Effector memory CD8-positive, alpha-beta T cell (primary cell): ENCODE data around the gene TRAPPC3L.
A peak's percentile ranks its signal among the peaks of the same experiment; 100 is the strongest.

Source experiments
- ATAC-seq: fragments of 150-1000 bp; cut with Tn5 transposase; replicated peaks from 2 replicates; pipeline ENCODE4 v1.10.0; 2021; ENCODE audit warnings: mild to moderate bottlenecking, moderate library complexity
- DNase-seq, 3 experiments: peaks; one replicate each; pipeline ENCODE4 v3.0.0; 2021
- H3K27ac Mint-ChIP-seq, 2 donors: one replicate each; pipeline ENCODE4 v1.8.0; 2022; ENCODE audit warnings: mild to moderate bottlenecking in 2 of 2, mixed read lengths in 2 of 2, moderate library complexity in 2 of 2
- H3K27me3 Mint-ChIP-seq, 2 donors: one replicate each; pipeline ENCODE4 v1.8.0; 2022; ENCODE audit warnings: mixed read lengths in 2 of 2
- H3K36me3 Mint-ChIP-seq: one replicate; pipeline ENCODE4 v1.8.0; 2022; ENCODE audit warnings: mild to moderate bottlenecking, moderate library complexity, mixed read lengths; ENCODE audit not compliant: insufficient read depth
- H3K4me1 Mint-ChIP-seq, 2 donors: one replicate each; pipeline ENCODE4 v1.8.0; 2022; ENCODE audit warnings: low read depth in 2 of 2, mixed read lengths in 2 of 2
- H3K4me3 Mint-ChIP-seq, 2 donors: one replicate each; pipeline ENCODE4 v1.8.0; 2022; ENCODE audit warnings: mild to moderate bottlenecking in 2 of 2, mixed read lengths in 2 of 2, moderate library complexity in 2 of 2
- H3K9me3 Mint-ChIP-seq, 2 donors: one replicate each; pipeline ENCODE4 v1.8.0; 2022; ENCODE audit warnings: mixed read lengths in 2 of 2
- total RNA-seq, 9 experiments: gene quantifications; one replicate each; lab custom pipeline; 2026; lab: John Stamatoyannopoulos, UW

Gene TRAPPC3L
- total RNA-seq, result 0 to 0.11 (median 0) reads per million in 9 experiments

DNA sequence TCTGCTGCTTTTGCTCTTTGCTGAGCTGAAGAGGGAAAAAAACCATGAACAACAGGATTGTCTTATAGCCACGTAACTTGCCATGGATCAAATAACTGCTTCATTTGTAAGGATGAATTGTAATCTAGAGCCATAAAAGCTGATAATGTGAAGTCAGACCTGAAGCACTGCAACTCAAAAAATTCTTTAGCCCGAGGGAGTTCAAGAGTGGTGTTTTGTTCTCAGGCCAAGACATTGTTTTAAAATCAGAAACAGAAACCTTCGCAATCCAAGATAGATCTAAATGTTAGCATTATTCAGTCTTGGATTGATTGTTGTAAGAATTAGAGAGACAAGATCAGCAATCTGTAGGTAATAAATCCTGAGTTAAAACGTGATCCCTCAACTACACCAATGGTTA lies at the start of gene TRAPPC3L:
TRAPPC3L (minus strand) TSS at position 34 of the 400 bp plus-strand sequence. CDS start 170 bp downstream, outside the sequence.
- Mint-ChIP-seq H3K9me3 (no peaks in the 10 kb centered on the region), H3K27ac (no peak within 1 kb of the TSS), H3K4me1 (no peaks in the 10 kb centered on the region), H3K36me3 (no peaks in the 10 kb centered on the region), H3K27me3 (peaks cover 31 to 48% of the 10 kb centered on the region in 2 donors), H3K4me3 (no peak within 1 kb of the TSS)
- ATAC-seq, result no peak
- DNase-seq, result no peak

DNA sequence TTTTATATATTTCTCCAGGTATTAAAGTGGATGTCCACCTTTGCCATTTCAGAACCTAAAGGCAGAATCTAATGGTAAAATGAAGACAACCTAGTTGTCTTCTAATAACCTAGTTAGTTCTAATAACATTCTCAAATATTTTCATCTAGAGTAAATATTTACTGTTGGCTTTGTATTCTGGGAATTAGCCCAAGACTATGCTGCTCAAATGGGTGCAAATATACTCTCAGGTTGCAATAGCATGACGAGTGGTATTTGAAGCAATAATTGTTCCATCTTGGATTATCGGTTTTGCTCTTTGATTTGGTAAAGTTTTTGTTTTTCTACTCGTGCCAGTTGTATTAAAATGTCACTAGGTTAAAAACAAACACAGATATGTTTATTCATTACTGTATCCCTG lies 49.8 kb upstream of the TRAPPC3L start:
- H3K4me3 Mint-ChIP-seq, result no peak overlapping the region
- DNase-seq, result no peak
- no peak overlapping the region for H3K27ac Mint-ChIP-seq
- no peaks in the 10 kb centered on the region for H3K27me3 Mint-ChIP-seq
- peaks cover 49% of the 10 kb centered on the region for H3K36me3 Mint-ChIP-seq
- no peak for ATAC-seq
- no peaks in the 10 kb centered on the region for H3K4me1 Mint-ChIP-seq
- H3K9me3 Mint-ChIP-seq, result no peaks in the 10 kb centered on the region

- H3K9me3 Mint-ChIP-seq, result no peaks in the 10 kb centered on the region
- peak overlapping the region in 1 of 2 donors; percentile 5 for H3K27ac Mint-ChIP-seq
- DNase-seq (no peak), ATAC-seq (no peak)
- peaks cover 70% of the 10 kb centered on the region for H3K36me3 Mint-ChIP-seq
- H3K4me1 Mint-ChIP-seq, result peaks cover 2 to 9% of the 10 kb centered on the region in 2 donors
- H3K27me3 Mint-ChIP-seq, result no peaks in the 10 kb centered on the region
- no peak overlapping the region for H3K4me3 Mint-ChIP-seq
Observed at GRCh38 chr6:116586738-116587137, 41.3 kb upstream of the TRAPPC3L start.

DNA sequence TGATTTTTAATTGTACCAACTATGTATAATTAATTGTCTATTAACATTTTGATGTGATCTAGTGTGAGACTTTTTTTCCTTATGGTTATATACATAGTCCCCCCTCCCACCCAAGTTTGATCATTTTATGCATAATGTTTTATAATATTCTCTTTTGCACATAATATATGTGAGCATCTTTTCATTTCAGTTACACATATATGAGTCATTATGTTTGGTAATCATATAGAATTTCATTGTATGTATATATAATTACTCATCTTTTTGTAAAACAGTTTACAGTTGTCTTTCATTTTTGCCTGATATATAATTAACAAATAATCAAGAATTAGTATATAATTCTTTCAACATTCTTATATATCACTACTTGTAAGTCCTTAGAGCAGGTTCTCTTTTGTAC lies 40.8 kb upstream of the TRAPPC3L start:
- H3K27ac Mint-ChIP-seq, result no peak overlapping the region
- H3K4me1 Mint-ChIP-seq, result peaks cover 2 to 9% of the 10 kb centered on the region in 2 donors
- H3K27me3 Mint-ChIP-seq, result no peaks in the 10 kb centered on the region
- no peak overlapping the region for H3K4me3 Mint-ChIP-seq
- no peak for ATAC-seq
- H3K9me3 Mint-ChIP-seq, result no peaks in the 10 kb centered on the region
- peaks cover 69% of the 10 kb centered on the region for H3K36me3 Mint-ChIP-seq
- no peak for DNase-seq

- Mint-ChIP-seq H3K27me3 (no peaks in the 10 kb centered on the region), H3K36me3 (peaks cover 56% of the 10 kb centered on the region), H3K9me3 (no peaks in the 10 kb centered on the region), H3K4me1 (peaks cover 16 to 26% of the 10 kb centered on the region in 2 donors), H3K4me3 (no peak overlapping the region), H3K27ac (no peak overlapping the region)
- no peak for ATAC-seq
- DNase-seq, result no peak
Observed at GRCh38 chr6:116580198-116580597, 34.7 kb upstream of the TRAPPC3L start.

DNA sequence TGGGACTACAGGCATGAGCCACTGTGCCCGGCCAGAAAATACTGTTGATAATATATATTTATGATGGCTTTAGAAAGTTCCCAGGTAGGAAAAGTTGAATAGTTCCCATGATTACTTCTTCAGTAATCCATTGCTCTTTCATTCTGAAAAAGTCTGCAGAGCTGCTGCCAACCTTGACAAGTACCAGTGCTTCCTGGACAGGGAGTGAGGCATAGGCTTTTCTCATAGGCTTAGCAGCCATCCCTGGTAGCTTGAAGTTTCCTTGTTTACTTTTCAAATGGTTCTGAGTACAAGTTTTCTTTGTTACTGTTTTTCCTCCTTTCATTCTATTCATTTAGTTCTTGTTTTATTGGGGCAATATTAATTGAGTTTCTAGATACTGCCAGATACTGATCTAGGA lies 33.7 kb upstream of the TRAPPC3L start:
- Mint-ChIP-seq H3K27me3 (no peaks in the 10 kb centered on the region), H3K4me3 (no peak overlapping the region), H3K27ac (peak overlapping the region in 1 of 2 donors; percentile 11), H3K4me1 (peaks cover 17 to 28% of the 10 kb centered on the region in 2 donors), H3K36me3 (peaks cover 48% of the 10 kb centered on the region), H3K9me3 (no peaks in the 10 kb centered on the region)
- DNase-seq (no peak), ATAC-seq (no peak)

- Mint-ChIP-seq H3K4me1 (peaks cover 20 to 36% of the 10 kb centered on the region in 2 donors), H3K27ac (no peak overlapping the region), H3K4me3 (no peak overlapping the region), H3K36me3 (peaks cover 42% of the 10 kb centered on the region), H3K9me3 (no peaks in the 10 kb centered on the region), H3K27me3 (no peaks in the 10 kb centered on the region)
- no peak for ATAC-seq
- DNase-seq, result no peak
Observed at GRCh38 chr6:116578335-116578734, 32.9 kb upstream of the TRAPPC3L start.

DNA sequence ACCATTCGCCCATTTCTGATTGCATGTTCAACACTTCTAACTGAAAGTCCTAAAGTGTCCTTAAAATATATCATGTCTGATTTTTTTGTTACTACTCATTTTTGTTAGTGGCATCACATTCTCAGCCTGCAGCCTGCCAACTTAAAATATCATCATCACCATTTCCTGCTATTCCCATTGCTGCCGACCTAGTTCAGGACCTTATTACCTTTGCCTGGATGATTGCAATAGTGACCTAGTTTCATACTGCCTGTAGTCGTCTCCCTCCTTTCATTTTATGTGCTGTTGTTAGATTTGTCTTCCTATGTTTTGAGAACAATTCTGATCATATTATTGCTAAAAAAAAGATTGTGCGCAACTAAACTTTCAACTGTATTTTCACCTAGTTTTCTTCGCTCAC lies 32.0 kb upstream of the TRAPPC3L start:
- peaks cover 38% of the 10 kb centered on the region for H3K36me3 Mint-ChIP-seq
- H3K9me3 Mint-ChIP-seq, result no peaks in the 10 kb centered on the region
- H3K27ac Mint-ChIP-seq, result no peak overlapping the region
- no peaks in the 10 kb centered on the region for H3K27me3 Mint-ChIP-seq
- H3K4me1 Mint-ChIP-seq, result peaks cover 25 to 42% of the 10 kb centered on the region in 2 donors
- no peak overlapping the region for H3K4me3 Mint-ChIP-seq
- DNase-seq (no peak), ATAC-seq (no peak)

GRCh38 chr6:116575227-116575626 lies 29.7 kb upstream of the TRAPPC3L start:
- Mint-ChIP-seq H3K27ac (no peak overlapping the region), H3K36me3 (peaks cover 33% of the 10 kb centered on the region), H3K4me1 (peaks cover 35 to 51% of the 10 kb centered on the region in 2 donors), H3K4me3 (no peak overlapping the region), H3K9me3 (no peaks in the 10 kb centered on the region), H3K27me3 (no peaks in the 10 kb centered on the region)
- DNase-seq (no peak), ATAC-seq (no peak)

DNA sequence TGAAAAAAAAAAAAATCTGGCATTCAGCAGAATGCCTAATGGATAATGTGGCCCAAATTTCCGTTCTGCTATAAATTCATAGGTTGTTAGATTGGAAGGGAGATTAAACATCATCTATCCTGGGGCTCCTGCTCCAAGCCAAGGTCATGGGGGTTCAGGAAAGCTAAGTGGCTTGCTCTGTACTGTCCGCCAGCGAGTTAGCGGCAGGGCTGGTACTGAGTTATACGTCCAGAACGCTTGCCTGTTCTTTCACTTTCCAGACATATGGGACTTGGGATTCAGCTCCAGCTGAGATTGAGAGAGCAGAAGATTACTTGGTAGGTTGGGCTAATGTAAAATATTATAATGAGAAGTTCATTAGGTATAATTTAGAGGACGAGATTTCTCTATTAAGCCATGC lies 26.7 kb upstream of the TRAPPC3L start:
- Mint-ChIP-seq H3K27me3 (no peaks in the 10 kb centered on the region), H3K9me3 (no peaks in the 10 kb centered on the region), H3K36me3 (peaks cover 24% of the 10 kb centered on the region), H3K27ac (peak overlapping the region; percentile 95 to 99), H3K4me3 (peak overlapping the region; percentile 88 to 98), H3K4me1 (peaks cover 28 to 38% of the 10 kb centered on the region in 2 donors)
- DNase-seq (no peak), ATAC-seq (no peak)

- H3K36me3 Mint-ChIP-seq, result peaks cover 24% of the 10 kb centered on the region
- peak overlapping the region; percentile 88 to 98 for H3K4me3 Mint-ChIP-seq
- H3K27ac Mint-ChIP-seq, result peak overlapping the region; percentile 95 to 99
- DNase-seq, result no peak
- no peaks in the 10 kb centered on the region for H3K9me3 Mint-ChIP-seq
- H3K27me3 Mint-ChIP-seq, result no peaks in the 10 kb centered on the region
- no peak for ATAC-seq
- H3K4me1 Mint-ChIP-seq, result peaks cover 27 to 37% of the 10 kb centered on the region in 2 donors
Observed at GRCh38 chr6:116571683-116572000, 26.2 kb upstream of the TRAPPC3L start.

- Mint-ChIP-seq H3K4me1 (peaks cover 22 to 32% of the 10 kb centered on the region in 2 donors), H3K9me3 (no peaks in the 10 kb centered on the region), H3K4me3 (peak within 1 kb of the TSS; percentile 88 to 98), H3K27me3 (no peaks in the 10 kb centered on the region), H3K36me3 (peaks cover 21% of the 10 kb centered on the region), H3K27ac (peak within 1 kb of the TSS; percentile 95 to 99)
- DNase-seq, result peak; percentile 97 to 98 (median 98)
- peak; percentile 89 for ATAC-seq
Observed at GRCh38 chr6:116570856-116571682, 25.6 kb upstream of the TRAPPC3L start, which contains the start of gene RWDD1. Gene RWDD1 (plus strand): TSS chr6:116571504. CDS start chr6:116571583, 79 bp downstream.

- Mint-ChIP-seq H3K4me3 (no peak overlapping the region), H3K27me3 (peaks cover 7 to 20% of the 10 kb centered on the region in 2 donors), H3K27ac (no peak overlapping the region), H3K9me3 (no peaks in the 10 kb centered on the region), H3K36me3 (peaks cover 13% of the 10 kb centered on the region), H3K4me1 (peaks cover 21 to 27% of the 10 kb centered on the region in 2 donors)
- ATAC-seq (no peak), DNase-seq (no peak)
Observed at GRCh38 chr6:116568821-116569755, 23.6 kb upstream of the TRAPPC3L start.
